Suprapubic skin (tissue), 4 donors: ENCODE measurements around the gene DEDD2.

Source experiments
- CTCF ChIP-seq, 2 donors: fragments of 200-600 bp in 1 of 2; fragments of 450-650 bp in 1 of 2; sonication (generic) in 1 of 2; IDR thresholded peaks; one replicate each; pipeline ENCODE4 v1.5.1; 2016 to 2019; ENCODE audit warnings: antibody characterized with exemption in 2 of 2, mild to moderate bottlenecking in 1 of 2, moderate library complexity in 1 of 2
- EP300 ChIP-seq: sonication (generic); formaldehyde crosslinking; IDR thresholded peaks from one replicate; pipeline ENCODE4 v1.6.1; 2017; ENCODE audit warnings: antibody characterized with exemption
- POLR2AphosphoS5 ChIP-seq, 3 donors: sonication (generic); formaldehyde crosslinking; IDR thresholded peaks; one replicate each; pipeline ENCODE4 v1.6.1; 2017; ENCODE audit warnings: antibody characterized with exemption in 3 of 3

GRCh38 chr19:42169486-42170413, 47.7 kb downstream of the DEDD2 start:
- no peak for TF ChIP-seq POLR2AphosphoS5 (IDR thresholded peaks at IDR 0.05)
- no peak for TF ChIP-seq CTCF (IDR thresholded peaks at IDR 0.05)
- TF ChIP-seq EP300 = no peak
